Effector CD8-positive, alpha-beta T cell (primary cell): ENCODE results near the gene KHDC4.

Experiments
- DNase-seq: peaks from one replicate; lab custom pipeline; 2025; lab: John Stamatoyannopoulos, UW
- total RNA-seq, 4 experiments: gene quantifications; one replicate each; lab custom pipeline; 2026; lab: John Stamatoyannopoulos, UW

Gene KHDC4
- total RNA-seq = 53.1 to 142 (median 110) reads per million in 4 experiments

DNA sequence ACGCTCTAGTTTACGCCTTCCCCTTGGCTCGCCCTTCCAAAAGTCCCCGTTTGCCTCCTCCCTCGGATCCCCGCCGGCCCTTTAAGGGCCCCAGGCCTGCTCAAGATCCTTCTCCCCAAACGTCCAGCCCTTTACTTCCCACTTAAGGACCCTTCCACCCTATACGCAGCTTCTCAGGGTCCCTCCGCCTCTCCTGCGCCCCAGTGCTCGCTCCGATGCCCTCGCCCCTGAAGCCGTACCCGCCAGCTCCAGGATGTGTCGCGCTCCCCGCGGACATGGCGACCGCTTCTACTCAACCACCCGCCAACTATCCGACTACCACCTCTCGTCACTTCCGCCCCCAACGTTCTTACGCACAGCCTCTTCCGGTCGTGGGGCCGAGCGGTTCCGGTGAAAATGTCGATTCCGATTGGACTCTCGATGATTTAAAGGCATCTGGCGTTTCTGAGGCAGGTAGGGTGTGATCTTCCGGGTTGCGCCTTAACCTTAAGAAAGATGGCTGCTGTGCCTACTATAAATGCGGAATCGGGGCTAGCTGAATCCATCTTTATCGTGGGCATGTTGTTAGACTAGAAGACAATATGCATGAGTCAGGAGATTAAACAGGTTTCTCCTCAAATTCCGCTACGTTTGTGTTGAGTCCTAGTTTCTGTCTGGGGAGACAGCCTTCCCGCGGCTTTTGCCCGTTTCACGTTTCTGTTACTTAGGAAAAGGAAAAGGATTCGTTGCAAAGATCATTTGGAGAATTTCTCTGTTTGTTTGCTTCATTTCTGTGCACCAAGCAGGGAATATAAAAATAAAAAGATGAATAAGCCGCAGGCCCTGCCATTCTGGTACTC lies at the start of gene KHDC4:
KHDC4 (minus strand) TSS at position 317 of the 839 bp plus-strand sequence; CDS start at position 277, 40 bp downstream.
- peak; percentile 89 for DNase-seq

DNA sequence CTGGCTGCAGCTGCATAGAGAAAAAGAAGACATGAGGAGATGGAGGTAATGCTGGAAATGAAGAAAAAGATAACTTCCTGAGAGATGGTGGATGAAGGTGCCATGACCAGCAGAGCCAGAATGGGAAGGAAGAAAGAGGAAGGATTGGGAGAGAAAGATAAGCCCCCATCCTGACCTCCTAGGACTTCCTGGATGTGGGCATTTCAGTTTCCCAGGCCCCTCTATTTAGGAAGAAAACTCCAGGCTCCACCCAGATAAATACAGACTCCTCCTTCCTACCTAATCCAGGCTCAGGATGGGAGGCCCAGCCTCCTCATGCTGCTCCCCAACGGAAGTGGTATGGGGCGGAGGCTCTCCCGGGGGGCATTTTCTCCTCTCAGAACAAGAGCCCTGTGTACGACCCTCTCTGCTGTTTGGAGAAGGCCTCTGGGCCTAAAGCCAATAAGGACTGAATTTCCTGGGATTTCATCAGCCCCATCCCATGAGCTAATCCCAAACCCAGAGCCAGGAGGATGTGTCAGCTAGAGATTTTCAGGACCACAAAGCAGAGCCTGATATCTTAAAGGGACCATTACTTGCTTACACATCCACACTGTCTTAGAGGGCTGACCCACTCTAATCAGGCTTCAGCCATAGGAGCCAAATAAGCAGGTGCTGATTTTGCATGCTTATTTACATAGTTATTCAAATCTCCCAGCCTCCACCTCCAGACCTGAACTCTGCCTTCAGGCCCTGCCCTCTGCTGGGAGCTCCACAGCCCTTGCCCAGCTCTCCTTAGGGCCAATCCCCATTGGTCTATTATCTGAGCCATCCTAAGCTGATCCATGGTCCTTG lies 49.2 kb upstream of the KHDC4 start:
- DNase-seq = no peak

DNA sequence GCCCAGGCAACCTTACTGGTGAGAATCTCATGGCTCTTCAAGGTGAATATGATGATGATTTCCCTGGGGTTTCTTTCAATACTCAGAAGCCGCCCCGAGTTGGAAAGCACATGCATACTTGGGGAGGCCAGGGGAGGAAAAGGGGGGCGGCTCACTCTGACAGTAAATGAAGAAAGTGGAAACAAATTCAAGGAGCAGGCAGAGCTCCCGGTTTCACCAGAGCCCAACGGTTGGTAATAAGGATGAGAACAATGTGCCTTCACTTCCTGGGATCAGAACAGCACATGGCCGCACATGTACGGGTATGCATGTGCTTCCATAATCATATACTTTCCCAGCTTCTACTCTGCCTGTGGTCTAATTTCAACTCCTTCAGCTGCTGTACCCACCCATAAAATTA lies 47.9 kb upstream of the KHDC4 start:
- no peak for DNase-seq

DNA sequence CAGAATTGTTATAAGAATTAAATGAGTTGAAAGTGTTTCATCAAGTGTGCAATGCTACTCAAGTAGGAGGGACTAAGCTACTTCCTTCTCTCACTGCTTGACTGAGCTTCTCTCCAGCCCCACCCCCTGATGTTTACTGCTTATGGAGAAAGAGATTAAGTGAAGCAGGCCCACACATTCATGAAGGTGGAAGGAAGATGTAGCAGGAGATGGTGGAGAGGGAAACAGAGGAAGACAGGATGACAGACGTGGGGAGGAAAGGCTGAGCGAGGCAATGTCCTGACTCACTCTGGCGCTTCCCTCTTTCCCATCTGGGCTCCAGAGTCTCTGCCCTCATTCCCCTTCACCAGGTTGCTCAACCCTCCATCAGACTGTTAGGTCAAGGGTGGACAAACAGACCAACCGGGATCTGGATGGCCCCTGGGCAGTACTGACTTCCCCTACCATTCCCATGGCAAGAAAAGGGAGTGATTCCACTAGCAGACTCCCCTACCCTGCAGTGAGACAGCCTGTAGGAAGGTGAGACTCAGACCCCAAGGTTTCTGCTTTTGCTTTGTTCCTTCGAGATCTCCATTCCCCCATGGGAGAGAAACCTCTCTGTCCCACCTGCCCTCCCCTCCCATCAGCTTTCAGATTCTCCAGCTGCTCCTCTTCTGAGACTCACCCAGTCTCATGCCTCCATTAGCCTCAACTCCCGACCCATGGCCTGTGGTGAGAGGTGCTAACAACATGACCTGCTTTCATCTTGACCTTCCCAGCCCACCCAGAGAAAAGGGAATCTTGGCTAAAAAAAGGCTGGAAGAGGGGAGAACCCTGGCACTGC lies 47.3 kb upstream of the KHDC4 start:
- DNase-seq = no peak

DNA sequence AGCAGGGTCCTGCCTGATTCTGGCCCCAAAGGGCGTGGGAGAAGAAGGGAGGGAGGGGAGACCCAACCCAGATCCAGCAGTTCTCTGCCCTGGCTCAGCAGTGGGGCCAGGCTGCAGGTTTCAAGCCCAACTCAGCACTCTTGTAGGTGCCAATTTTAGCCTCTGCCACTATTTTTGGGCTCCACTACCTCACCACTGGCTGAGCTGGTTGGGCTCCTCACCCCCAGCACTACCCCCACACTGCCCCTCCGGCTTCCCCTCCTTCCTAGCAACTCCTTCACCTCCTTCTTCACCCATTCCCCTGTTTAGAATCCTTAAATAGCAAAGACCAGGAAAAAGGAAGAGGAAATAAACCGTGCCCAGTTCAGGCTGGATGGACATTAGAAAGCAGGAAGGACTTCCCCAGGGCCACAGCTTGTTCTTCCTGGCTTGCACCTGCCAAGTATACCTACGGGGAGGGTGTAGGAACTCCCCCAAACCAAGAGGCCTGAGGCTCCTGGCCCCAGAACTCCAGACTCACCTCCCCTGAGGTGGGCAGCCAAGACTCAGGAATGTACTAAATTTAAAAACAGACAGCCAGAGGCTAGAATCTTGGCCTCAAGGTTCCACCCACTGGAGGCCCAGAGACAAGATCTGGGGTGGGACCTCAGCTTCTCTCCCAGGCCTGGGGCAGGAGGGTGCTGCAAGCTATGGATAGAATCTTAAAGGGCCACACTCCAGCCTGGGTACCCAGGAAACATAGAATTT lies 45.6 kb upstream of the KHDC4 start:
- no peak for DNase-seq

DNA sequence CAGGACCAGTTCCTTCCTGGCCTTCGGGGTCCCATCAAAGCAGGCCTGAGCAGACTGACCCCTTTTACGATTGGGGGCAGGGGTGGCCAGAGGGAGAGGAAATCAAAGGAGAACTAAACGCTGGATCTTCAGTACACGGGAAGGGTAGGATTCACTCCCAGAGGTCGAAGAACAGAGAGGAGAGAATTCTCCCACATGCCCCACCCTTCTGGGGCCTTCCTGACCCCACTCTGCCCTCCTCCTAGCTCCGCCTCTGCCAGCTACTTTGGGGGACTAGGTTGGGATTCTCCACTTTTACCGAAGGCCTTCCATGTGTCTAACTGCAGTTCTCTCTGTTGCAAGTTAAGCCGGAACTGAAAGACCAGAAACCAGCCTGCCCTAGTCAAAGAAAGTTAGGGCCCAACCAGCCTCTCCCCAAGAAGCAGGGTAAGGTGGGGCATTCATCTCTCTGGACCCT lies 44.8 kb upstream of the KHDC4 start:
- DNase-seq = no peak

DNA sequence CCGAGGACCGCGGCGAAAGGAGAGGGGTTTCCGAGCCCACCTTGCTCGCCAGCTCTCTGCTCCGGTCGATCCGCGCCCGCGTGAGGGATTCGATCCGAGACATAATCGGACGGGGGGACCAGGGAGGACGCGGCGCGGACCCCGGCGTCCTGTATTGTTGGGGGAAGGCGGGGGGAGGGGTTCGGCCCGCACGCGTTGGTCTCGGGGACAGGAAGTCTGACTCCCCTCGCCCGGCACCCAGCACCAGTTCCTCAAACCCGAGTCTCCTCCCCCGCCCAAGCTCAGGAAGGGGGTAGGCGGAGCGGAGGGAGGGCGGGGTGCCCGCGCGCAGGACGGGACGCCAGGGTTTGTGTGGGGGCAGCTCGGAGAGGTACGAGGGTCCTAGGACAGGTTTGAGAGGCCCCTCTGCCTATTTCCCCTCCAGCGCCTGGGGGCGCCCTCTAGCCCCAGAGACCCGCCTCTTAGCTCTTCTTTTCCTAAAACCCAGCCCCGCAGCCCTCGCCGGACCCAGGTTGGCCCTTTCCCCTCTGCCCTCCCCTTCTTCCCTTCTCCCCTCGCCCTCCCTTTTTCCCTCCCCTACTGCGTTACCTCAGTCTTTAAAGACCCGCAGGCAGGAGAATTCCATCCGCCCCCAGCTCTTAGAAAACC lies 44.2 kb upstream of the KHDC4 start, which contains the start of gene ARHGEF2:
ARHGEF2 (minus strand) TSS at position 223 of the 648 bp plus-strand sequence; CDS start at position 103, 120 bp downstream.
- peak; percentile 61 for DNase-seq

DNA sequence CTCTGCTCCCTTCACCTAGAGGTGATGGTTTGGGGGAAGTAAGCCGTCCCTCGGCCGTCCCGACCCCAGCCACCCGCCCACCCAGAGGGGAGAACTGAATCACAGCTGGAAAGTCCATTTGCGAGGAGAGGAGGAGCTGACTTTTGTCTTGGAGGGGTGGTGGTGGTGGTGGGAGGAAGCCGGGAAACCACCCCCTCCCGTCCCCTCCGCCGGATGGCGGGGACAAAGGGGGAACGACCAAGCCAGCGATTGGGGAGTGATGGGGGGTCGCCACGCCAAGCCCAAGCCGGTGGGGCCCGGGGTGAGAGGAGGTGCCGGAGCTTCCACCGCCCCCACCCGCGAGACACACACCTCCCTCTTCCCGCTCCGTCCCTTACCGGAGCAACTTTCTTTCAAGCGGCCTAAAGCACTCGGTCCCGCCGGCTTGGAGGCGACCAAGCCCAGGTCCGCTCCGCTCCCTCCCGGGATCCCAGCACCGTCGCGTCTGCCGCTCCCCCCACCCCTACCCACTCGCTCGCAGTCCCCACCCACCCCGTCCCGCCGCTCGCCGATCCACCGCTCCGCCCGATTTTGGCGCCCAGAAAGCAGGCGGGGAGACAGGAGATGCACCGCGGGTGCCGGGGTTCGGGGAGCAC lies 43.6 kb upstream of the KHDC4 start:
- DNase-seq = no peak

DNA sequence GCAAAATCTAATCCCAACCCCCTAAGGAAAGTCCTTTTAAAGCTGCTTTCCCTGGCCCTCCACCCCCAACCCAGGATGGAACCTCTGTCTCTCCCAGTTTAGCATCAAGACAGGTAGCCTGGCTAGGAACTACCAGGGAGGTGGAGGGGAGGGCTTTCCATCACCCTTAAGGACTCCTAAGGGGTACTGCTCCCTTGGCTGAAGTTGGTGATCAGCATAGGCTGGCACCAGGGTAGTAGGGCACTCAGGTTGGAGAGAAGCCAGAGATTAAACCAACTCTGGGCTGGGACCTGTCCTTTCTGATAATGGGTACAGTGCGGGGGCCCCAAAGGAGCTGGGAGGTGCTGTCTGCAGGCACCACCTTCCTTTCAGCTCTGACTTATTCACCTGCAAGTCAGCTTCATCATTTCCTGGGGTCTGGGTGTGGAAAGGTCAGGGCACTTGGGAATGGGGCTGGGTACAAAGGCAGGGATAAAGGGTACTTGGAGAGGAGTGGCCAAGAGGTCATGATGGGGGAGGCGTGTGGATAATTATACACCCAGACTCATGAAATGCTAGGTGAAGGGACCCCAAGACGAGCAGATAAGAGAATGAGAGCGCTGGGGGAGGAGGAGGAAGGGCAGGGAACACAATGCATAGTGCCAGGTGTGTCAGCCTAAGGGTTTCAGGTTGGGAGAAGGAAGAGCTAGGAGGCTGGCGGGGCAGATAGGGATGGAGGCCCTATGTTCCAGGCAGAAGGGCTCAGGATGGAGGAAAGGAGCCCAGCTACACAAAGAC lies 42.9 kb upstream of the KHDC4 start:
- DNase-seq = no peak

DNA sequence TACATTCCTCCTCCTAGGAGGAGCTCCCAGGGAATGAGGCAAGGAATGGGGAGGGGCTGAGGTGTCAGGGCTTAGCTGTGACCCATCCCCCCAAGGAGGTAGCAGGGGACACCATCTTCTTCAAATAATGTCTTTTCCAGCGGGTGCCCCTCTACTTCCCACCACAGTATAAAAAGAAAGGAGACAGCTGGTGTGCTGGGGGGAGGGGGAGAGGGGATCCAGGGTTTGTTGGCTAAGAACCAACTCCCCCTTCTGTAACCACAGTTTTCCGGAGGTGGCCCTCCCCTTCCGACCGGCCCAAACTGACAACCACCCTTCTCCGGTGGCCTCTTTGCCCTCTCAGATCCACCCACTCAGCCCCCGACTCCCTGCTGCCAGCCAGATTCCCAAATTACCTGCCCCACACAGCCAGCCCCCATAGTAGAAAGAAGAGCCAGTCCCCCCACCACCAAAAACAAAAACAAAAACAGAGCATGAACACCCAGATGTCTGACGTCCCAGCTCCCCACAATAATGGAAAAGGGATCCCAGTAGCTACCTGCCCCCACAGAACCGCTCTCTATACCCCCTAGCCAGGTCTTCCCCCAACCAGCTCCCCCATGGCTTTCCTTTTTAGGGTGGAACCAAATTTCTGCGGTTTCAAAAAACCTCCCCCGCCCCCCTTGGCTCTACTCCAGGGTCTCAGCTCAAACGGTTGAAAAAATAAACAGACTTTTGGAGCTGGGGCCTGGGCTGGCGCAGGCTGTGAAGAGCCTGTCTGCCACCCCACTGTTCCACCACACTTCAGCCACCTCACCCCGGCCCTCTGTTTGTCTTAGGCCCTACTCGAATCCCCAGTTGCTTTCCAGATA lies 42.1 kb upstream of the KHDC4 start:
- DNase-seq = peak; percentile 66

DNA sequence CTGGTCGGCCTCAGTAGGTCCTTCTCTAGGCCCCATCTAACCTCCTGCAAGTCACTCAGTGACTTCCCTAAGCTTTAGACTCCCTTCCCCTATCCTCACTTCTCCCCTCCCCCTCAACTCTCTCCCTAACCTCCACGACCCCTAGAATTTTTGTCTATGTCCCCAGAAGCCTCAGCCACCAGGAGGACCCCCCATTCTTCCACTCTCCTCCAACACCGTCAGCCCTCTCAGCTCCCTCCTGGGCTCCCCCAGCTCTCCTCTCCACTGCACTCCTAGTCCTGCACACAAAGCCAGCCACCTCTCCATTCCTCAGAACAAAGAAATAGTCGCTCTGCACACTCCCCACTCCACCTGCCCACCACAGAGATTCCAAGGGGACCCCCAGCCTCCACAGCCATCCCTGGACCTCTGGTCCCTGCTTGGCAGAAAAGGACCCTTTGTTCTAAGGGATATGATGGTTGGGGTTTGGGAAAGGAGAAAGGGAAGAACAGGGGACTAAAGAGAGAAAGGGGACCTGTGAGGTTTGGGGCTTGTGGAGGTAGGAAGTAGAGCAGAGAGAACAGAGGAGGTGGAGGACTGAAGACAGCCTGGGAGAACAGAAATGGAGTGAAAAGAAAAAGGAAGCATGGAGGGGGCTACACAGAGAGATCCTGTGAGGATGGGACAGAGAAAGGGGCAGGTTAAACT lies 41.3 kb upstream of the KHDC4 start:
- no peak for DNase-seq

DNA sequence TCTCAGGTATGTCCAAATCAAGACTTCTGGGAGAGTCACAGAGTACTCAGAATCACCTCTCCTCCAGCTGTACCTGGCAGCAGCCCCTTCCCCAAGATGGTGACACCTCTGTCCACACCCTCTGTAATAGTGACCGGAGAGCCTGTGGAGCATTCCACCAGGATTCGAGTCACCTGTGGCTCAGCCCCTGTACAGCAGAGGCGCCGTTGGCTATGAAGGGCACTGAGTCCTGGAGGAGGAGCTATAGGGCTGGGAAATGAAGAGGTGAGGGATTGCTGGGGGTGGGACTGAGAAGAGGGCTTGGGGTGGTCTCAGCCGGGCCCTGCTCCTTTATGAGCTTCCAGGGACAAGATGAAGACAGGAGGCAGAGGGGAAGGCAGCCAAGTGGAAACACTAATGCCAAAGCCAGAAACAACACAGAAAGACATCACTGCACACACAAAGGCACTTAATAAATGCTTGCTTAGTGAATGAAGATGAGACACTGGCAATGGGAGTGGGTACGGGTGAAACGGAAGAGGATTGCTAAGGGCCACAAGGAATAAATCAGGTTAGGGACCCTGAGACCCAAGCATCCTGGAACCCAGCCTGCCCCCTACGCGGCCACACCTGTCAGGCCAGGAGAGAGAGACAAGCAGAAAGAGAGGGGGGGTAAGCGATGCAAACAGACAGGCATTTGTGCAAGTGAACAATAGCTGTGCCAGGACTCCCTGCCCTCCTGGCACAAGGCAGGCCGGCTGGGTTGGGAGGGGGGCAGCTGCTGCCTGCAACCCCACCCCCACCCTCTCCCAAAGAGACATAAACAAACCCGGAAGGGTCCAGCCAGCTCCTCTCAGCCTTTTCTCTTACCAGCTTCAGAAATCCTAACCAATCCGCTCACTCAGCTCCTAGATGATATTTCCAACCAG lies 40.2 kb upstream of the KHDC4 start:
- no peak for DNase-seq

DNA sequence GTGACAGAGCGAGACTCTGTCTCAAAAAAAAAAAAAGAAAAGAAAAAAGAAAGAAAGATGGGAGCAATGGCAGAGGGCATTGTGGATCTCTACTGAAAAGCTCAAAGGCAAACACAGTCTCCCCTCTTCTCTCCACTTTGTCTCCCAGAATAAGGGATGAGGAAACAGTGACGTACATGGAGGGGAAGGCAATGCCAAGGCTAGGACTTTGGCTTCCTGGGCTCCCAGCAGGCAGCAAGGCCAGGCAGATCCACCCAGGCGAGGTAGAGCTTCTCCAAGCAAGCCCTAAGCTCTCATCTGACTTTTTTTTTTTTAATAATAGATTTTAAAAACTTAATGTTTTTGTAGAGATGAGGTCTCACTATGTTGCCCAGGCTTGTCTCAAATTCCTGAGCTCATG lies 39.5 kb upstream of the KHDC4 start:
- DNase-seq = no peak

DNA sequence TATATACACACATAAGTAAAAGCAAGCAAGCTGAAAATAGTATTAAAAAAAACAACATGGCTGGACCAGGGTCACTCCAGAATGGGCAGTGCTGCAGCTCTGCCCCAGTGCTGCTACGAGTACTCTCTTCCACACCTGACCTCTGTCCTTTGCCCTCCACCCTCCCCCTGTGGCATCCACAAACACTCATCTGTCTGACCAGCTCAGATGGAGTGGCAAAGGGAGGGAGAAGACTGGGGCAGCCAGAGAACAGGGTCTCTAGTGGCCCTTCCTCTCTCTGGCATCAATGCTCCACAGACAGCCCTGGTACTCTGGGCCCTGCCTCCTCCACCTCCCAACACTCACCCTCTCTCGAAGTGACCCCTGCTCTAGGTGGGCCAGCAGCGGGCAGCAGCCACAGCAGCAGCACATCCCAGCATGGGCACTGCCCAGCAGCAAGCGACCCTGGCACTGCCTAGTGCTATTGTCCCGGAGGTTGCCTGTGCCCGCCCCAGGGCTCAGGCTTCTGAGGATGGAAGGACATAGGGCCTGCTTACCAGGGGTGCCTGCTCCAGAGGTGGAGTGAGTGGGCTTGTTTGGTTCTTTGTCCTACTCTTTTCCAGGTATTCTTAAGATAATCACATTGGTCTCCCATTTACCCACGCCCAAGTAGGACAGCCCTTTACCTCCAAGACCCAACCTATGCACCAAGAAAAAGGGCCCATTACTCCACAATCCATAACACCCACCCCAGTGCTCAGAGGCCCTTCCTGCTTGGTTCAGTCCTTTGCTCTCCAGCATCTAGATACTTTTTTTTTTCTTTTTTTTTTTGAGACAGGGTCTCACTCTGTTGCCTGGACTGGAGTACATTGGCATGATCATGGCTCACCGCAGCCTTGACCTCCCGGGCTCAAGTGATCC lies 37.9 kb upstream of the KHDC4 start:
- no peak for DNase-seq

DNA sequence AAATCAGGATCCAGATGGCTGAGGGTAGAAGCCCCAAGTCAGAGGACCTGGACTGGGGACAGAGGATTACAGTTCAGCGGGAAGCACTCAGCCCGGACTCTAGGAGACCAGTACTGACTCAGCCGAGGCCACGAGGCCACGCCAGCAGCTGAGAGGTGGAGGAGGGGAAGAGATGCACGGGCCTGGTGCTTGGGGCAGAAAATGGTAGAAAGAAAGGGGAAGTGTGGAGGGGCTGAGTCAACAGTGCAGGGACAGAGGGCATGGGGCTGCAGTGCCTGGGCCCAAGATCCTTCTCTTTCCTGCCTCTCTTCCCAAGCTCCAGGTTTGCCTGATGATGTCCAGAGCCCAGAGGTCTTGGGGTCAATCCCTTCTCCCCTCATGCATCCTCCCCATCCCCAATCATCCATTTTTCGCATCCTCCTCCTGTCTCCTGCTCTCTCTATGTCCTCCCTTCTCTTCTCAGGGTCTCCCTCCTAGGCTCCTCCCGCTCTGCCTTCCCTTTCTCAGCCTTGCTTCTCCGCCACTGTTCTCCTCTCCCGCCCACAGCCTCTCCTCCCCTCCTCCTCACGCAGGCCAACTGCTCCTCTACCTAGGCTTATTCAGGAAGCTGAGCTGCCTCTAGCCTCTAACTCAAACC lies 36.4 kb upstream of the KHDC4 start:
- DNase-seq = no peak
